SK-N-SH treated with all-trans-retinoic acid at 6 μM for 48 hours (cell line): ENCODE data around the gene OR2A12.

Experiments
- ATAC-seq: fragments of 200-7000 bp; cut with Tn5 transposase; 3 replicates; pipeline ENCODE4 v1.9.1; 2020; ENCODE audit warnings: mild to moderate bottlenecking, moderate library complexity
- ARNTL ChIP-seq: fragments of 450-650 bp; formaldehyde crosslinking; IDR thresholded peaks from 2 replicates; pipeline ENCODE4 v1.5.0; 2020; ENCODE audit warnings: low read depth, mild to moderate bottlenecking, moderate library complexity, borderline replicate concordance
- BACH2 ChIP-seq: fragments of 250-450 bp; sonication (Bioruptor Pico); IDR thresholded peaks from 2 replicates; pipeline ENCODE4 v1.9.0; 2021; ENCODE audit warnings: mild to moderate bottlenecking, borderline replicate concordance
- ESRRG ChIP-seq: fragments of 250-450 bp; sonication (Bioruptor Pico); IDR thresholded peaks from 2 replicates; pipeline ENCODE4 v1.6.1; 2021; ENCODE audit warnings: mild to moderate bottlenecking
- GLIS3 ChIP-seq: fragments of 250-450 bp; sonication (Bioruptor Pico); IDR thresholded peaks from 2 replicates; pipeline ENCODE4 v1.5.0; 2020; ENCODE audit warnings: mild to moderate bottlenecking, moderate library complexity
- ISL1 ChIP-seq: fragments of 250-450 bp; sonication (Bioruptor Pico); IDR thresholded peaks from 2 replicates; pipeline ENCODE4 v2.1.2; 2022; ENCODE audit warnings: mild to moderate bottlenecking, moderate library complexity
- OSR1 ChIP-seq: fragments of 250-450 bp; sonication (Bioruptor Pico); IDR thresholded peaks from 2 replicates; pipeline ENCODE4 v1.8.0; 2022; ENCODE audit warnings: moderate library complexity, mild to moderate bottlenecking, inconsistent platforms
- PATZ1 ChIP-seq: fragments of 250-450 bp; sonication (Bioruptor Pico); IDR thresholded peaks from 2 replicates; pipeline ENCODE4 v1.8.0; 2020; ENCODE audit warnings: mild to moderate bottlenecking, moderate library complexity, borderline replicate concordance
- POU6F1 ChIP-seq: fragments of 250-450 bp; sonication (Bioruptor Pico); IDR thresholded peaks from 2 replicates; pipeline ENCODE4 v1.8.0; 2021; ENCODE audit warnings: low read depth, mild to moderate bottlenecking, moderate library complexity, borderline replicate concordance
- PPARA ChIP-seq: fragments of 250-450 bp; sonication (Bioruptor Pico); IDR thresholded peaks from 2 replicates; pipeline ENCODE4 v1.5.0; 2020; ENCODE audit warnings: mild to moderate bottlenecking, borderline replicate concordance
- RARB ChIP-seq: fragments of 250-450 bp; sonication (Bioruptor Pico); IDR thresholded peaks from 2 replicates; pipeline ENCODE4 v1.8.0; 2021; ENCODE audit warnings: mild to moderate bottlenecking, moderate library complexity
- SNAI2 ChIP-seq: fragments of 250-450 bp; sonication (Bioruptor Pico); IDR thresholded peaks from 2 replicates; pipeline ENCODE4 v1.5.0; 2020; ENCODE audit warnings: mild to moderate bottlenecking, moderate library complexity
- TCF4 ChIP-seq: fragments of 250-450 bp; sonication (Bioruptor Pico); IDR thresholded peaks from 2 replicates; pipeline ENCODE4 v1.8.0; 2021; ENCODE audit warnings: mild to moderate bottlenecking, moderate library complexity, borderline replicate concordance
- TOX ChIP-seq: fragments of 250-450 bp; sonication (Bioruptor Pico); IDR thresholded peaks from 2 replicates; pipeline ENCODE4 v1.8.0; 2021; ENCODE audit warnings: mild to moderate bottlenecking, moderate library complexity, borderline replicate concordance
- TSHZ2 ChIP-seq: fragments of 250-450 bp; sonication (Bioruptor Pico); IDR thresholded peaks from 2 replicates; pipeline ENCODE4 v1.5.0; 2020; ENCODE audit warnings: mild to moderate bottlenecking, moderate library complexity
- ZFP3 ChIP-seq: fragments of 250-450 bp; sonication (Bioruptor Pico); IDR thresholded peaks from 2 replicates; pipeline ENCODE4 v1.5.0; 2020; ENCODE audit warnings: mild to moderate bottlenecking, moderate library complexity
- ZFP30 ChIP-seq: fragments of 450-650 bp; formaldehyde crosslinking; IDR thresholded peaks from 2 replicates; pipeline ENCODE4 v1.5.0; 2022; ENCODE audit warnings: mild to moderate bottlenecking, moderate library complexity
- ZNF565 ChIP-seq: fragments of 450-650 bp; formaldehyde crosslinking; conservative IDR thresholded peaks from 2 replicates; pipeline ENCODE4 v1.5.0; 2020; ENCODE audit warnings: low read depth, mild to moderate bottlenecking, moderate library complexity
- ZNF70 ChIP-seq: fragments of 450-650 bp; formaldehyde crosslinking; IDR thresholded peaks from 2 replicates; pipeline ENCODE4 v1.5.0; 2020; ENCODE audit warnings: mild to moderate bottlenecking, moderate library complexity
- ZNF8 ChIP-seq: fragments of 450-650 bp; formaldehyde crosslinking; IDR thresholded peaks from 2 replicates; pipeline ENCODE4 v1.5.0; 2020; ENCODE audit warnings: mild to moderate bottlenecking, moderate library complexity
- TF ChIP-seq, protein P1 (sequence below): fragments of 250-450 bp; sonication (Bioruptor Pico); IDR thresholded peaks from 2 replicates; pipeline ENCODE4 v1.5.1; 2021; ENCODE audit warnings: mild to moderate bottlenecking, moderate library complexity

The OR2A12 gene

DNA sequence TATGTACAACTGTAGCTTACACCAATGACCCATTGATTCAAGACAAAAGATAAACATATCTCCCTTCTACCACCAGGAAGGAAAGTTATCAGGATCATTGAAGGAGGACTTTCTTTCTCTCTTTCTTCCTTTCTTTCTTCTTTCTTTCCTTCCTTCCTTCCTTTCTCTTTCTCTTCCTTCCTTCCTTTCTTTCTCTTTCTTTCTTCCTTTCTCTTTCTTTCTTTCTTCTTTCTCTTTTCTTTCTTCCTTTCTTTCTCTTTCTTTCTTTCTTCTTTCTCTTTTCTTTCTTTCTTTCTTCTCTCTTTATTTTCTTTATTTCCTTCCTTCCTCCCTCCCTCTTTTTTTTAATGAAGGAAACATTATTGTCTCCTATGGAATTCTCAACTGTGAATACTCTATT, 12.7 kb downstream of the OR2A12 start (continued):
- TF ChIP-seq PATZ1 (no peak), ZNF565 (CRISPR knock-in tag) (no peak)

DNA sequence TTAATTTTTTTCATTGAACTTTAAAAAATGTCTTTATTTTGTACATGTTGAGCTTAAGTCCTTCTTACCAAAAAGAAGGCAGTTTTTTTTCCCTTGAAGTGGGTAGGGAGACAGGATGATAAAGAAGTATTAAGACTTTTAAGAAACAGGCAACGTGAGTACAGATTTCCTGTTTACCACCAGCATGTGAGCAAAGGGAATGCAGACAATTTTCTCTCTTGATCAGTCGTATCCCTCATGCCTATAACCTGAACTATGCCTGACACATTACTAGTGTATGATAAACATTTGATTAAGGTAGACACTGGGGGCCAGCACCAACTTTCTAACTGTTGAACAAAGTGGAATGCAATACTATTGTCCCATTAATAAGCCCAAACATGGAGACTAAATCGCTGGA, 14.5 kb downstream of the OR2A12 start:
- ATAC-seq = no peak
- TF ChIP-seq ZFP3 (CRISPR knock-in tag) = no peak

GRCh38 chr7:144102041-144102440, 16.0 kb downstream of the OR2A12 start:
- ATAC-seq = no peak
- no peak for TF ChIP-seq RARB (CRISPR knock-in tag)
- TF ChIP-seq ZFP30 (CRISPR knock-in tag) = no peak
- TF ChIP-seq TCF4 (CRISPR knock-in tag) = no peak
- no peak for TF ChIP-seq OSR1 (CRISPR knock-in tag)
- no peak for TF ChIP-seq ZNF70 (CRISPR knock-in tag)
- TF ChIP-seq BACH2 = no peak
- no peak for TF ChIP-seq TOX (CRISPR knock-in tag)
- no peak for TF ChIP-seq ZNF8 (CRISPR knock-in tag)
- no peak for TF ChIP-seq ZFP3 (CRISPR knock-in tag)
- TF ChIP-seq GLIS3 (CRISPR knock-in tag) = no peak
- no peak for TF ChIP-seq ZNF565 (CRISPR knock-in tag)
- TF ChIP-seq TSHZ2 (CRISPR knock-in tag) = no peak
- no peak for TF ChIP-seq POU6F1 (CRISPR knock-in tag)
- no peak for TF ChIP-seq PATZ1
- TF ChIP-seq ISL1 (CRISPR knock-in tag) = no peak
- no peak for TF ChIP-seq PPARA (CRISPR knock-in tag)
- TF ChIP-seq ARNTL (CRISPR knock-in tag) = no peak
- TF ChIP-seq SNAI2 (CRISPR knock-in tag) = no peak
- TF ChIP-seq, protein P1, sequence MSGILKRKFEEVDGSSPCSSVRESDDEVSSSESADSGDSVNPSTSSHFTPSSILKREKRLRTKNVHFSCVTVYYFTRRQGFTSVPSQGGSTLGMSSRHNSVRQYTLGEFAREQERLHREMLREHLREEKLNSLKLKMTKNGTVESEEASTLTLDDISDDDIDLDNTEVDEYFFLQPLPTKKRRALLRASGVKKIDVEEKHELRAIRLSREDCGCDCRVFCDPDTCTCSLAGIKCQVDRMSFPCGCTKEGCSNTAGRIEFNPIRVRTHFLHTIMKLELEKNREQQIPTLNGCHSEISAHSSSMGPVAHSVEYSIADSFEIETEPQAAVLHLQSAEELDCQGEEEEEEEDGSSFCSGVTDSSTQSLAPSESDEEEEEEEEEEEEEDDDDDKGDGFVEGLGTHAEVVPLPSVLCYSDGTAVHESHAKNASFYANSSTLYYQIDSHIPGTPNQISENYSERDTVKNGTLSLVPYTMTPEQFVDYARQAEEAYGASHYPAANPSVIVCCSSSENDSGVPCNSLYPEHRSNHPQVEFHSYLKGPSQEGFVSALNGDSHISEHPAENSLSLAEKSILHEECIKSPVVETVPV (CRISPR knock-in tag) = no peak
- TF ChIP-seq ESRRG (CRISPR knock-in tag) = no peak

DNA sequence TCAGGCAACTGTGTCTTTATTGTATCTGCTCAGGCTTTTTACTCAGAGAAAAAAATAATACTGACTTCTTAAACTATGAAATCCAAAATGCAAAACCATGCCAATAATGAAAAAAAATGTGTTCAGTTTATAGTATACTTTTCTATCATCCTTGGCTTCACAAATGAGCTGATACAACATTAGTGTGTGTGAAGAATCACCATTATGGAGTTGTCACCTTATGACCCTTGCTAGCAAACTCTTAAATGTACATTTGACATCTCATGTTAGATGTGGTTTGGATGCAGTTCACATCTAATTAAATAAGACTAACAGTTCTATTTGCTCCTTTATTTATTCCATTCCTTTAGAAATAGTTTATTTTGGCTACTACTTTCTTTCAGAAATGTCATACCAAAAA, 19.1 kb downstream of the OR2A12 start:
- ATAC-seq = no peak
- TF ChIP-seq OSR1 (CRISPR knock-in tag) (no peak), POU6F1 (CRISPR knock-in tag) (no peak), ZNF565 (CRISPR knock-in tag) (no peak), ARNTL (CRISPR knock-in tag) (no peak), GLIS3 (CRISPR knock-in tag) (no peak), BACH2 (no peak), ZNF8 (CRISPR knock-in tag) (no peak), PATZ1 (no peak), PPARA (CRISPR knock-in tag) (no peak)
